K562 (cell line): ENCODE results near the gene GRK4. TPM values are rescaled to one million over a fixed set of nuclear protein-coding genes. Genes with fewer than 3 reads are reported as not detected.
A peak's percentile ranks its signal among the peaks of the same experiment; 100 is the strongest.

Experiments used
- BRF2 ChIP-seq: IDR thresholded peaks from 3 replicates; pipeline ENCODE4 v1.6.1; 2011; ENCODE audit warnings: borderline replicate concordance, mild to moderate bottlenecking; ENCODE audit not compliant: insufficient read length, insufficient read depth
- CBFA2T2 ChIP-seq: fragments of 450-650 bp; conservative IDR thresholded peaks from 2 replicates; pipeline ENCODE4 v1.6.1; 2017; ENCODE audit warnings: mild to moderate bottlenecking
- CBFA2T3 ChIP-seq: fragments of 450-650 bp; IDR thresholded peaks from 2 replicates; pipeline ENCODE4 v1.6.1; 2017
- CXXC5 ChIP-seq: fragments of 250-450 bp; sonication (Bioruptor Pico); IDR thresholded peaks from 2 replicates; pipeline ENCODE4 v1.8.0; 2022; ENCODE audit warnings: inconsistent platforms, mild to moderate bottlenecking, moderate library complexity
- EP300 ChIP-seq: IDR thresholded peaks from 2 replicates; pipeline ENCODE4 v1.6.1; 2012; ENCODE audit warnings: low read length, improper control_type of control experiment
- FOXK2 ChIP-seq, 2 experiments: fragments of 450-650 bp; IDR thresholded peaks in 1 of 2; conservative IDR thresholded peaks in 1 of 2; 2 replicates each; pipeline ENCODE4 v1.6.1; 2016; ENCODE audit warnings: low read depth in 2 of 2, mild to moderate bottlenecking in 1 of 2
- HMBOX1 ChIP-seq: sonication (generic); IDR thresholded peaks from 2 replicates; pipeline ENCODE4 v1.6.1; 2016
- HMGXB4 ChIP-seq: sonication (generic); formaldehyde crosslinking; IDR thresholded peaks from 2 replicates; pipeline ENCODE4 v1.8.1; 2023; ENCODE audit warnings: mild to moderate bottlenecking, missing genetic modification reagents
- KLF16 ChIP-seq: IDR thresholded peaks from 2 replicates; pipeline ENCODE4 v1.6.1; 2016; ENCODE audit warnings: antibody characterized with exemption
- LCOR ChIP-seq: sonication (generic); formaldehyde crosslinking; IDR thresholded peaks from 2 replicates; pipeline ENCODE4 v1.8.0; 2022; ENCODE audit warnings: mild to moderate bottlenecking, missing genetic modification reagents
- MBD2 ChIP-seq: sonication (generic); IDR thresholded peaks from 2 replicates; pipeline ENCODE4 v1.6.1; 2016; ENCODE audit warnings: low read depth, borderline replicate concordance
- MLLT1 ChIP-seq, 2 experiments: fragments of 450-650 bp; IDR thresholded peaks; 2 replicates each; pipeline ENCODE4 v1.6.1; 2016
- MTA2 ChIP-seq: fragments of 450-650 bp; IDR thresholded peaks from 2 replicates; pipeline ENCODE4 v1.6.1; 2016; ENCODE audit warnings: low read depth
- PBX2 ChIP-seq, 2 experiments: IDR thresholded peaks in 1 of 2; conservative IDR thresholded peaks in 1 of 2; 2 replicates each; pipeline ENCODE4 v1.6.1; 2016; ENCODE audit warnings: low read depth in 2 of 2, mild to moderate bottlenecking in 1 of 2, missing compliant biosample characterization in 1 of 2, missing genetic modification characterization in 1 of 2, moderate library complexity in 1 of 2
- RB1 ChIP-seq: fragments of 450-650 bp; IDR thresholded peaks from 2 replicates; pipeline ENCODE4 v1.6.1; 2017; ENCODE audit warnings: low read depth, mild to moderate bottlenecking
- RFX5 ChIP-seq: IDR thresholded peaks from 2 replicates; pipeline ENCODE4 v1.6.1; 2011; ENCODE audit warnings: low read depth, mild to moderate bottlenecking, improper control_type of control experiment, low read length
- TAL1 ChIP-seq: fragments of 450-650 bp; IDR thresholded peaks from 2 replicates; pipeline ENCODE4 v1.6.1; 2016; ENCODE audit warnings: mild to moderate bottlenecking
- TCF7 ChIP-seq: sonication (generic); IDR thresholded peaks from 2 replicates; pipeline ENCODE4 v1.6.1; 2016; ENCODE audit warnings: antibody characterized with exemption, borderline replicate concordance
- TEAD4 ChIP-seq, 2 experiments: sonication (generic) in 1 of 2; formaldehyde crosslinking in 1 of 2; IDR thresholded peaks; 2 replicates each; pipeline versions ENCODE4 v1.6.1 to v1.8.0; 2012 to 2022; ENCODE audit warnings: borderline replicate concordance in 1 of 2, inconsistent platforms in 1 of 2, low read length in 1 of 2, mild to moderate bottlenecking in 1 of 2, missing genetic modification reagents in 1 of 2
- ZBTB17 ChIP-seq: fragments of 450-650 bp; formaldehyde crosslinking; IDR thresholded peaks from 2 replicates; pipeline ENCODE4 v1.4.0; 2020; ENCODE audit warnings: mild to moderate bottlenecking
- polyA plus RNA-seq, 8 experiments: library from polyadenylated mRNA; depleted of rRNA in 4 of 8; stranded (reverse) in 5 of 8; unstranded in 3 of 8; fragments of >200 nt; fragmentation: Nextera tagmentation in 2 of 8; fragmentation: Illumina TruSeq in 1 of 8; extraction: Ambion mirVana in 2 of 8; extraction: Trizol in 1 of 8; gene quantifications; 2 replicates each; pipeline versions ENCODE4 v1.2.1 to v1.2.3, GENCODE V29; 2011 to 2014; ENCODE audit warnings: inconsistent platforms in 1 of 8, missing spikeins in 1 of 8
- total RNA-seq, 7 experiments: library from RNA; depleted of rRNA in 6 of 7; stranded (reverse); fragments of >200 nt in 6 of 7; fragmentation: Illumina TruSeq in 2 of 7; extraction: Trizol in 2 of 7; gene quantifications; 2 replicates each; pipeline versions ENCODE4 v1.2.1 to v1.2.3, GENCODE V29; 2011 to 2021; ENCODE audit warnings: low replicate concordance in 1 of 7

The GRK4 gene
- total and polyA plus RNA-seq, 9 of the 15 experiments (the other 6 are each of a cell fraction or from before 2014, with no cell fraction given) = 1.1 to 4.8 (median 2.6) TPM

GRCh38 chr4:3082925-3083515, 119.6 kb downstream of the GRK4 start (continued):
- peak; percentile 86 for TF ChIP-seq TEAD4 (IDR thresholded peaks at IDR 0.05; ENCODE audit: low read length)
- no peak for TF ChIP-seq TEAD4 (CRISPR knock-in tag; IDR thresholded peaks at IDR 0.05; ENCODE audit: borderline replicate concordance)
- TF ChIP-seq FOXK2 (conservative IDR thresholded peaks at IDR 0.05 in 1 of 2, IDR thresholded peaks at IDR 0.05 in 1 of 2; ENCODE audit: low read depth in 2 of 2) = 0 out of 4 replicates have a peak, but pooled peaks of 1 of the 2 experiments have one; percentile 13
- TF ChIP-seq TAL1 = peak; percentile 71
- TF ChIP-seq ZBTB17 (CRISPR knock-in tag) = peak; percentile 88
- no peak for TF ChIP-seq RFX5
- TF ChIP-seq LCOR (CRISPR knock-in tag) = no peak
- peak; percentile 72 for TF ChIP-seq CBFA2T2
- 0 out of 2 replicates have a peak, but pooled peaks have one; percentile 5 for TF ChIP-seq RB1
- TF ChIP-seq HMBOX1 = peak; percentile 81
- TF ChIP-seq CBFA2T3 = peak; percentile 85
- TF ChIP-seq BRF2 = no peak
- TF ChIP-seq CXXC5 = peak; percentile 56
- TF ChIP-seq MTA2 = 0 out of 2 replicates have a peak, but pooled peaks have one; percentile 54
- no peak for TF ChIP-seq MBD2
- TF ChIP-seq EP300 = peak; percentile 24; the same call in 1 of the 2 replicates
- TF ChIP-seq MLLT1 (IDR thresholded peaks at IDR 0.05) = peak in 1 of 2 experiments; percentile 88; a peak in 2 of 4 replicates
- TF ChIP-seq TCF7 = no peak
- TF ChIP-seq HMGXB4 (CRISPR knock-in tag) = no peak
- no peak for TF ChIP-seq PBX2 (CRISPR knock-in tag; IDR thresholded peaks at IDR 0.05; ENCODE audit: low read depth)
- TF ChIP-seq PBX2 (tag; conservative IDR thresholded peaks at IDR 0.05; ENCODE audit: low read depth) = peak; percentile 47; the same call in 1 of the 2 replicates
- TF ChIP-seq KLF16 = peak; percentile 41; the same call in 1 of the 2 replicates
